ENCODE data around the gene OASL.

The OASL gene

GRCh38 chr12:120984351-120984898 lies 54.6 kb downstream of the OASL start:
- DNase-seq = no peak

GRCh38 chr12:120983759-120984158 lies 55.3 kb downstream of the OASL start:
- no peak for DNase-seq

GRCh38 chr12:120982659-120983058 lies 56.4 kb downstream of the OASL start:
- no peak for DNase-seq

GRCh38 chr12:120981407-120981941 lies 57.6 kb downstream of the OASL start:
- DNase-seq = no peak

GRCh38 chr12:120980800-120981368 lies 58.2 kb downstream of the OASL start:
- DNase-seq = no peak

GRCh38 chr12:120979862-120980696 lies 59.0 kb downstream of the OASL start:
- DNase-seq = no peak

- DNase-seq = no peak
Observed at GRCh38 chr12:120979220-120979861, 59.7 kb downstream of the OASL start.

GRCh38 chr12:120978296-120979219 lies 60.5 kb downstream of the OASL start, which contains the start of gene HNF1A:
HNF1A (plus strand) TSS chr12:120978543; CDS start chr12:120978769, 226 bp downstream.
- DNase-seq = no peak

- DNase-seq = no peak
Observed at GRCh38 chr12:120977531-120978295, 61.3 kb downstream of the OASL start.

GRCh38 chr12:120972870-120973543 lies 66.0 kb downstream of the OASL start:
- DNase-seq = no peak

- DNase-seq = no peak
Observed at GRCh38 chr12:120971299-120972180, 67.5 kb downstream of the OASL start.

GRCh38 chr12:120970310-120970709 lies 68.7 kb downstream of the OASL start:
- DNase-seq = no peak
